Measurements from ENCODE around the gene GPR146. TPM values are rescaled to one million over a fixed set of nuclear protein-coding genes. Genes with fewer than 3 reads are reported as not detected.

The GPR146 gene, protein sequence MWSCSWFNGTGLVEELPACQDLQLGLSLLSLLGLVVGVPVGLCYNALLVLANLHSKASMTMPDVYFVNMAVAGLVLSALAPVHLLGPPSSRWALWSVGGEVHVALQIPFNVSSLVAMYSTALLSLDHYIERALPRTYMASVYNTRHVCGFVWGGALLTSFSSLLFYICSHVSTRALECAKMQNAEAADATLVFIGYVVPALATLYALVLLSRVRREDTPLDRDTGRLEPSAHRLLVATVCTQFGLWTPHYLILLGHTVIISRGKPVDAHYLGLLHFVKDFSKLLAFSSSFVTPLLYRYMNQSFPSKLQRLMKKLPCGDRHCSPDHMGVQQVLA
- total RNA-seq, result not detected in 2 replicates

GRCh38 chr7:1044189-1045068 lies at the start of gene GPR146:
TSS of gene GPR146 (plus strand) at chr7:1044546. CDS start at chr7:1057516, 12,970 bp downstream.

DNA sequence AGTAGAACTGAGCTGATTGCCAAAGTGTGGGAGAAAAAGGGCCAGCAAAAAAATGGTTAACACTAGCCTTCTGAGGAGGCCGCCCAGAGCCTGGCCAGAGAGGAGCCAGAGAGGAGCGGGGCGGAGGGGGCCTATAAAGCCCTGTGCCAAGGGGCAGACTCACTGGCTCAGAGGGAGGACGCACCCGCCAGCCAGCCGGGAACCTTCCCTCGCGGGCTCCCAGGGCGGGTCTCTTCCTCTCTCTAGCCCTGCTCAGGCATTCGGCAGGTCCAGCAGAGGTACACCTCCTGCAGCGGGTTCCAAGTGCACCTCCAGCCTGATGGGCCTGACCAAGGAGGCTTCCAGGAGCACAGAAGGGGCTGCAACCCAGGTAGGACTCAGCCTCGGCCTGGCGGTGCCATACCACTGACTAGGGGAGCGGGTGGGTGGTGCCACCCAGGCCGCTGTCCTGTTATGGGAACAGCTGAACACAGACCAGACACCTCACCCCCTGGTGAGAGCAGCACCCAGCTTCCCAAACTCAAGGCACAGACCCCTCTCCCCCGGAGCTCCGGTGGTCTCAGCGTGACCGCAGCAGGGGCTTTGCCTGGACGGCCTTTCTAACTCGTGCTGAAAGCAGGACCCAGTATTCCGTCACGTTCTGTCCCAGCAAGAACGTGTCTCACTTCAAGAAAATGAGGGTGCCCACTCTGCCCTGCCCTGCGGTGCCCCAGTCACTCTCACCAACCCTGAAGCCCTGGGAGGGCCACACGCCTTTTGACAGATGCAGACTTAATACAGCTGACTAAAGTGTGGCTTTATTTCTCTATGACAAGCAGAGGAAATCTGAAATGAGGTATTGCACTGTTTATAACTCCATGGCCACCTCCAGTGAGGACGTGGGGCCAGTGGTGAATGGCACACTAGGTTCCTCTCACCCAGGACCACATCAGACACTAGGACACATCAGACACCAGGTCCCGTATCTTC lies 43.9 kb downstream of the GPR146 start, which contains the start of gene GPER1:
TSS of gene GPER1 (plus strand) at position 162 of the 969 bp plus-strand sequence. CDS start 3,616 bp downstream, outside the sequence.

Other genes starting within 250 kb of the GPR146 start
- gene SUN1, start 212.1 kb upstream of the GPR146 start, total RNA-seq, result 88.6 and 96.7 TPM in 2 replicates
- 18.7 and 30.1 TPM in 2 replicates for gene GET4, start 168.0 kb upstream of the GPR146 start, total RNA-seq
- gene ADAP1, start 89.9 kb upstream of the GPR146 start, total RNA-seq, result 9.9 and 31.4 TPM in 2 replicates
- 6.3 and 7.9 TPM in 2 replicates for gene COX19, start 69.0 kb upstream of the GPR146 start, total RNA-seq
- not detected in 2 replicates for gene CYP2W1, start 61.4 kb upstream of the GPR146 start, total RNA-seq
- under 0.01 TPM in 1 of 2 replicates, not detected in the other for gene GPER1, start 43.6 kb downstream of the GPR146 start, total RNA-seq
- gene ZFAND2A, start 115.7 kb downstream of the GPR146 start, total RNA-seq, result 13.9 and 16.2 TPM in 2 replicates
- not detected in 2 replicates for gene UNCX, start 188.3 kb downstream of the GPR146 start, total RNA-seq